Measurements from ENCODE around the gene WDCP.
A peak's percentile ranks its signal among the peaks of the same experiment; 100 is the strongest.

Gene WDCP

DNA sequence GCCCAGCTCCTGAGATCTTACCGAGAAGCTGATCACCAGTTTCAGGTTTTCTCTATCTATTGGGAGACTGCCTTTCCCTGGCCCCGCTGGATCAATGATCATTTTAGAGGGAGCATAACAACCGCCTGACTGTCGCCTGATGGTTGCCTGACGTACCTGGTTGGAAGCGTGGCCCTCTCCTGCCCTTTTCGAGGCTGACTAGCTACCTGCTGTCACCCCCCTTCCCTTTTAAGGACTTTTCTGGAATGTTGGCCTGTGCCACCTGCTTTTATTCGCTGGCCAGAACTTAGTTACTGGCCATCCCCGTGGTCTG is 37.9 kb downstream of the WDCP start:
- ATAC-seq, result no peak
- no peak for TF ChIP-seq GLIS3 (CRISPR knock-in tag; IDR thresholded peaks at IDR 0.05)
- TF ChIP-seq BACH2 (CRISPR knock-in tag; IDR thresholded peaks at IDR 0.05; ENCODE audit: borderline replicate concordance), result no peak
- no peak for TF ChIP-seq ZNF8 (CRISPR knock-in tag; IDR thresholded peaks at IDR 0.05)
- no peak for TF ChIP-seq CSDC2 (CRISPR knock-in tag; IDR thresholded peaks at IDR 0.05)
- TF ChIP-seq TCF4 (CRISPR knock-in tag; IDR thresholded peaks at IDR 0.05; ENCODE audit: borderline replicate concordance), result no peak
- no peak for TF ChIP-seq PPARA (CRISPR knock-in tag; IDR thresholded peaks at IDR 0.05; ENCODE audit: borderline replicate concordance)
- TF ChIP-seq RARB (CRISPR knock-in tag; IDR thresholded peaks at IDR 0.05), result no peak
- TF ChIP-seq ARNTL (CRISPR knock-in tag; IDR thresholded peaks at IDR 0.05; ENCODE audit: borderline replicate concordance, low read depth), result no peak
- TF ChIP-seq TOX (CRISPR knock-in tag; IDR thresholded peaks at IDR 0.05; ENCODE audit: borderline replicate concordance), result no peak

DNA sequence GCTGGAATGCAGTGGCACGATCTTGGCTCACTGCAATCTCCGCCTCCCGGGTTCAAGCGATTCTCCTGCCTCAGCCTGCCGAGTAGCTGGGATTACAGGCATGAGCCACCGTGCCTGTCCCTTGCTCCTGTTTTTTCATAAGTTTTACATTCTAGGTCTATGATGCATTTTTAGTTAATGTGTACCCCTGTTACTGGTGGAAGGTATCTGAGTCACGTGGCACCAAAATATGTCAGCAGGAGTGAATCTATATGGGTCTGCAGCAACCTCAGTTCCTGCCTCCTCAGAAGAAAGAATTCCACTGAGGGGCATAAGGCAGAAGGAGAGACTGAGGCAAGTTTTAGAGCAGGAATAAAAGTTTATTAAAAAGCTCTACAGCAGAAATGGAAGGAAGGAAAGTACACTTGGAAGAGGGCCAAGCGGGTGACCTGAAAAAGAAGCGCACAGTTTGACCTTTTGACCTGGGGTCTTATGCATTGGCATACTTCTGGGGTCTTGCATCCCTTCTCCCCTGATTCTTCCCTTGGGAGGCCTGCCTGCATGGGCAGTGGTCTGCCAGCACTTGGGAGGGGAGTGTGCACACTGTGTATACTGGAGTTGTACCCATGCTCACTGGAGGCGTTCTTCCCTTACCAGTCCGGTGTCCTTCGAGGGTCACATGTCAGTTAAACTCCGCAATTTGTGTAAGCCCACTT is 38.4 kb downstream of the WDCP start:
- no peak for TF ChIP-seq CSDC2 (CRISPR knock-in tag; IDR thresholded peaks at IDR 0.05)
- TF ChIP-seq ZFP3 (CRISPR knock-in tag; IDR thresholded peaks at IDR 0.05), result no peak
- TF ChIP-seq, protein P1, sequence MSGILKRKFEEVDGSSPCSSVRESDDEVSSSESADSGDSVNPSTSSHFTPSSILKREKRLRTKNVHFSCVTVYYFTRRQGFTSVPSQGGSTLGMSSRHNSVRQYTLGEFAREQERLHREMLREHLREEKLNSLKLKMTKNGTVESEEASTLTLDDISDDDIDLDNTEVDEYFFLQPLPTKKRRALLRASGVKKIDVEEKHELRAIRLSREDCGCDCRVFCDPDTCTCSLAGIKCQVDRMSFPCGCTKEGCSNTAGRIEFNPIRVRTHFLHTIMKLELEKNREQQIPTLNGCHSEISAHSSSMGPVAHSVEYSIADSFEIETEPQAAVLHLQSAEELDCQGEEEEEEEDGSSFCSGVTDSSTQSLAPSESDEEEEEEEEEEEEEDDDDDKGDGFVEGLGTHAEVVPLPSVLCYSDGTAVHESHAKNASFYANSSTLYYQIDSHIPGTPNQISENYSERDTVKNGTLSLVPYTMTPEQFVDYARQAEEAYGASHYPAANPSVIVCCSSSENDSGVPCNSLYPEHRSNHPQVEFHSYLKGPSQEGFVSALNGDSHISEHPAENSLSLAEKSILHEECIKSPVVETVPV (CRISPR knock-in tag; IDR thresholded peaks at IDR 0.05), result no peak
- ATAC-seq, result no peak

DNA sequence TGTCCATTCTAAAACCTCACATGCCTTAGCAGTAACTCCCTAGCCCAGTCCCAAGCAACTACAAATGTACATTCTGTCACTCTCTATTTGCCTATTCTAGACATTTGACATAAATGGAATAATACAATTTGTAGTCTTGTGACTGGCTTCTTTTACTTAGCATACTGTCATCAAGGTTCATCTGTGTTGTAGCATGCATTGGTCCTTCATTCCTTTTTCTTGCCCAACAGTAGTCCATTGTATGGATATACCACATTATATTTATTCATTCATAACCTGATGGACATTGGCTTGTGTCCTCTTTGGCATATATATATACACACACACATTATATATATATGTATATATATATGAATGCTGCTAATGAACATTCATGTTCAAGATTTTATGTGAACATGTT is 39.5 kb downstream of the WDCP start:
- TF ChIP-seq, protein P2, sequence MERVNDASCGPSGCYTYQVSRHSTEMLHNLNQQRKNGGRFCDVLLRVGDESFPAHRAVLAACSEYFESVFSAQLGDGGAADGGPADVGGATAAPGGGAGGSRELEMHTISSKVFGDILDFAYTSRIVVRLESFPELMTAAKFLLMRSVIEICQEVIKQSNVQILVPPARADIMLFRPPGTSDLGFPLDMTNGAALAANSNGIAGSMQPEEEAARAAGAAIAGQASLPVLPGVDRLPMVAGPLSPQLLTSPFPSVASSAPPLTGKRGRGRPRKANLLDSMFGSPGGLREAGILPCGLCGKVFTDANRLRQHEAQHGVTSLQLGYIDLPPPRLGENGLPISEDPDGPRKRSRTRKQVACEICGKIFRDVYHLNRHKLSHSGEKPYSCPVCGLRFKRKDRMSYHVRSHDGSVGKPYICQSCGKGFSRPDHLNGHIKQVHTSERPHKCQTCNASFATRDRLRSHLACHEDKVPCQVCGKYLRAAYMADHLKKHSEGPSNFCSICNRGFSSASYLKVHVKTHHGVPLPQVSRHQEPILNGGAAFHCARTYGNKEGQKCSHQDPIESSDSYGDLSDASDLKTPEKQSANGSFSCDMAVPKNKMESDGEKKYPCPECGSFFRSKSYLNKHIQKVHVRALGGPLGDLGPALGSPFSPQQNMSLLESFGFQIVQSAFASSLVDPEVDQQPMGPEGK (CRISPR knock-in tag; IDR thresholded peaks at IDR 0.05; ENCODE audit: borderline replicate concordance), result no peak
- TF ChIP-seq ESRRG (CRISPR knock-in tag; IDR thresholded peaks at IDR 0.05) (no peak), ARNTL (CRISPR knock-in tag; IDR thresholded peaks at IDR 0.05; ENCODE audit: borderline replicate concordance, low read depth) (no peak), SNAI2 (CRISPR knock-in tag; IDR thresholded peaks at IDR 0.05) (no peak), ZNF8 (CRISPR knock-in tag; IDR thresholded peaks at IDR 0.05) (peak; percentile 92), ZC3H10 (CRISPR knock-in tag; IDR thresholded peaks at IDR 0.05) (no peak)
- ATAC-seq, result no peak

DNA sequence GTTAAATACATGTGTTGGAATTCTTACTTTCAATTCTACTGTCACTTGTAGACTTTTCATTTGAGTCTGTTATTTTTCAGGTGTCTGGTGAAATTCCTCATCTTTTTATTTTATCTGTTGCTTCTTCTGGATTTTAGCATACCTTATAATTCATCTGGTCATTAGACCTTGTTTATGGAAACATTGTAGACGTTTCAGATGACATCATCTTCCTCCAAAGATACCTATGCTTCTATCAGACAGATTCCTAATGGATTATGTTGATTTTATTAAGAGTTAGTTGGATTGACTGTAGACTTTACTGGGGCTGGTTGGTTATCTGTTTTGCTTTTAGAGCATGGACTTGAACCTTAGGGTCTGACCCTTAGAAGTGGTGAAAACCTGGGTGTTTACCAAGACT is 52.6 kb downstream of the WDCP start:
- no peak for ATAC-seq
- TF ChIP-seq ZNF70 (CRISPR knock-in tag; IDR thresholded peaks at IDR 0.05) (no peak), BACH2 (CRISPR knock-in tag; IDR thresholded peaks at IDR 0.05; ENCODE audit: borderline replicate concordance) (no peak), SNAI2 (CRISPR knock-in tag; IDR thresholded peaks at IDR 0.05) (no peak), OSR1 (CRISPR knock-in tag; IDR thresholded peaks at IDR 0.05) (no peak), ZFP3 (CRISPR knock-in tag; IDR thresholded peaks at IDR 0.05) (no peak), ZFP30 (CRISPR knock-in tag; IDR thresholded peaks at IDR 0.05) (no peak), ISL1 (CRISPR knock-in tag; IDR thresholded peaks at IDR 0.05) (no peak)
- TF ChIP-seq, protein P3, sequence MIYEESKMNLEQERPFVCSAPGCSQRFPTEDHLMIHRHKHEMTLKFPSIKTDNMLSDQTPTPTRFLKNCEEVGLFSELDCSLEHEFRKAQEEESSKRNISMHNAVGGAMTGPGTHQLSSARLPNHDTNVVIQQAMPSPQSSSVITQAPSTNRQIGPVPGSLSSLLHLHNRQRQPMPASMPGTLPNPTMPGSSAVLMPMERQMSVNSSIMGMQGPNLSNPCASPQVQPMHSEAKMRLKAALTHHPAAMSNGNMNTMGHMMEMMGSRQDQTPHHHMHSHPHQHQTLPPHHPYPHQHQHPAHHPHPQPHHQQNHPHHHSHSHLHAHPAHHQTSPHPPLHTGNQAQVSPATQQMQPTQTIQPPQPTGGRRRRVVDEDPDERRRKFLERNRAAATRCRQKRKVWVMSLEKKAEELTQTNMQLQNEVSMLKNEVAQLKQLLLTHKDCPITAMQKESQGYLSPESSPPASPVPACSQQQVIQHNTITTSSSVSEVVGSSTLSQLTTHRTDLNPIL (CRISPR knock-in tag; IDR thresholded peaks at IDR 0.05; ENCODE audit: low read depth), result no peak

DNA sequence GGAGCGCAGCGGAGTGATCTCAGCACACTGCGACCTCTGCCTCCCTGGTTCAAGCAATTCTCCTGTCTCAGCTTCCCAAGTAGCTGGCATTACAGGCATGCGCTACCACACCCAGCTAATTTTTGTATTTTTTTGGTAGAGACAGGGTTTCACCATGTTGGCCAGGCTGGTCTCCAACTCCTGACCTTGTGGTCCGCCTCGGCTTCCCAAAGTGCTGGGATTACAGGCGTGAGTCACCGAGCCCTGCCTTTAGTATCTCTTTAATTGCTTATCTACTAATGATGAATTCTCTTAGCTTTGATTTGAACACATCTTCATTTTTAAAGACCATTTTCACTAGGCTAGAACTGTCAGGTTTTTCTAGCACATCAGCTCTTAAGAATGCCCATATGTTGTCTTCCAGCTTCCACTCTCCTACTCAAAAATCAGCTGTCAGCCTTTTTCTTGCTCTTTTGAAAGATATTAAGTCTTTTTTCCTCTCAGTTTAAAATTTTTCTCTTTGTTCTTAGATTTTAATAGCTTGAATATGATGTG is 53.4 kb downstream of the WDCP start:
- ATAC-seq, result no peak
- TF ChIP-seq SNAI2 (CRISPR knock-in tag; IDR thresholded peaks at IDR 0.05) (no peak), ESRRG (CRISPR knock-in tag; IDR thresholded peaks at IDR 0.05) (no peak), ZFP3 (CRISPR knock-in tag; IDR thresholded peaks at IDR 0.05) (no peak), ISL1 (CRISPR knock-in tag; IDR thresholded peaks at IDR 0.05) (no peak), OSR1 (CRISPR knock-in tag; IDR thresholded peaks at IDR 0.05) (no peak), GLIS3 (CRISPR knock-in tag; IDR thresholded peaks at IDR 0.05) (no peak), ARNTL (CRISPR knock-in tag; IDR thresholded peaks at IDR 0.05; ENCODE audit: borderline replicate concordance, low read depth) (no peak), TCF4 (CRISPR knock-in tag; IDR thresholded peaks at IDR 0.05; ENCODE audit: borderline replicate concordance) (no peak), ZFP30 (CRISPR knock-in tag; IDR thresholded peaks at IDR 0.05) (no peak), TOX (CRISPR knock-in tag; IDR thresholded peaks at IDR 0.05; ENCODE audit: borderline replicate concordance) (no peak)
- TF ChIP-seq, protein P3 (CRISPR knock-in tag; IDR thresholded peaks at IDR 0.05; ENCODE audit: low read depth), result no peak
- TF ChIP-seq, protein P1 (CRISPR knock-in tag; IDR thresholded peaks at IDR 0.05), result no peak
- TF ChIP-seq, protein P4, sequence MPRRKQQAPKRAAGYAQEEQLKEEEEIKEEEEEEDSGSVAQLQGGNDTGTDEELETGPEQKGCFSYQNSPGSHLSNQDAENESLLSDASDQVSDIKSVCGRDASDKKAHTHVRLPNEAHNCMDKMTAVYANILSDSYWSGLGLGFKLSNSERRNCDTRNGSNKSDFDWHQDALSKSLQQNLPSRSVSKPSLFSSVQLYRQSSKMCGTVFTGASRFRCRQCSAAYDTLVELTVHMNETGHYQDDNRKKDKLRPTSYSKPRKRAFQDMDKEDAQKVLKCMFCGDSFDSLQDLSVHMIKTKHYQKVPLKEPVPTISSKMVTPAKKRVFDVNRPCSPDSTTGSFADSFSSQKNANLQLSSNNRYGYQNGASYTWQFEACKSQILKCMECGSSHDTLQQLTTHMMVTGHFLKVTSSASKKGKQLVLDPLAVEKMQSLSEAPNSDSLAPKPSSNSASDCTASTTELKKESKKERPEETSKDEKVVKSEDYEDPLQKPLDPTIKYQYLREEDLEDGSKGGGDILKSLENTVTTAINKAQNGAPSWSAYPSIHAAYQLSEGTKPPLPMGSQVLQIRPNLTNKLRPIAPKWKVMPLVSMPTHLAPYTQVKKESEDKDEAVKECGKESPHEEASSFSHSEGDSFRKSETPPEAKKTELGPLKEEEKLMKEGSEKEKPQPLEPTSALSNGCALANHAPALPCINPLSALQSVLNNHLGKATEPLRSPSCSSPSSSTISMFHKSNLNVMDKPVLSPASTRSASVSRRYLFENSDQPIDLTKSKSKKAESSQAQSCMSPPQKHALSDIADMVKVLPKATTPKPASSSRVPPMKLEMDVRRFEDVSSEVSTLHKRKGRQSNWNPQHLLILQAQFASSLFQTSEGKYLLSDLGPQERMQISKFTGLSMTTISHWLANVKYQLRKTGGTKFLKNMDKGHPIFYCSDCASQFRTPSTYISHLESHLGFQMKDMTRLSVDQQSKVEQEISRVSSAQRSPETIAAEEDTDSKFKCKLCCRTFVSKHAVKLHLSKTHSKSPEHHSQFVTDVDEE (CRISPR knock-in tag; IDR thresholded peaks at IDR 0.05), result no peak
